Thyroid gland (tissue), 4 donors: ENCODE results near the gene ASH1L. TPM values are rescaled to one million over a fixed set of nuclear protein-coding genes. Genes with fewer than 3 reads are reported as not detected.

Source experiments
- DNase-seq, 2 donors: peaks; one replicate each; pipeline ENCODE4 v3.0.0-alpha.2; 2019
- H3K27ac ChIP-seq, 3 donors: fragments of 200-600 bp; sonication (generic); 1 replicate in 2 of 3; 2 replicates in 1 of 3; pipeline ENCODE4 v1.5.1; 2016 to 2019; ENCODE audit warnings: mild to moderate bottlenecking in 1 of 3, moderate library complexity in 1 of 3
- H3K27me3 ChIP-seq: fragments of 200-600 bp; sonication (generic); one replicate; pipeline ENCODE4 v1.5.1; 2019
- H3K36me3 ChIP-seq, 2 donors: fragments of 200-600 bp; sonication (generic); one replicate each; pipeline ENCODE4 v1.5.1; 2016 to 2019
- H3K4me1 ChIP-seq, 2 donors: fragments of 200-600 bp; sonication (generic); one replicate each; pipeline ENCODE4 v1.5.1; 2017 to 2019
- H3K4me3 ChIP-seq, 3 donors: fragments of 200-600 bp; sonication (generic); replicated peaks in 1 of 3; 1 replicate in 2 of 3; 2 replicates in 1 of 3; pipeline ENCODE4 v1.5.1; 2016; ENCODE audit warnings: mild to moderate bottlenecking in 1 of 3
- H3K9me3 ChIP-seq: fragments of 200-600 bp; sonication (generic); one replicate; pipeline ENCODE4 v1.5.1; 2017
- CTCF ChIP-seq, 6 experiments: fragments of 200-600 bp in 3 of 6; fragments of 450-650 bp in 3 of 6; sonication (generic) in 3 of 6; IDR thresholded peaks; one replicate each; pipeline ENCODE4 v1.5.1; 2016 to 2019; ENCODE audit warnings: antibody characterized with exemption in 6 of 6, mild to moderate bottlenecking in 2 of 6, inconsistent platforms in 1 of 6, moderate library complexity in 1 of 6
- POLR2A ChIP-seq, 2 donors: fragments of 450-650 bp; IDR thresholded peaks; one replicate each; pipeline ENCODE4 v1.6.1; 2017; ENCODE audit warnings: antibody characterized with exemption in 2 of 2, mild to moderate bottlenecking in 2 of 2, moderate library complexity in 1 of 2
- WGBS, 2 donors: methylation state at CpG; one replicate each; pipeline ENCODE4 v1.1.5; 2017; 5-methylcytosine and 5-hydroxymethylcytosine counted together
- intact Hi-C: fragments of 100-400 bp; cut with DNase I; formaldehyde crosslinking; loops from one replicate; pipeline ENCODE4 v1.15.1; 2023
- total RNA-seq, 4 donors: library from RNA; depleted of rRNA; stranded (reverse); fragments of >200 nt; gene quantifications; one replicate each; pipeline ENCODE4 v1.2.3, GENCODE V29; 2016

ASH1L gene
- total RNA-seq, 4 donors from 2014 or later: 68.1 to 120 (median 85.2) TPM

- no peak overlapping the region for H3K27ac ChIP-seq
Measured at GRCh38 chr1:155555915-155556314, 6.7 kb downstream of the ASH1L start.

GRCh38 chr1:155553349-155553748 is 9.3 kb downstream of the ASH1L start:
- WGBS, 2 donors: 69 to 75% methylated on average over 5 of the region's 5 CpGs
- Histone ChIP-seq H3K36me3 (no peaks in the 10 kb centered on the region), H3K27ac (no peak overlapping the region), H3K4me3 (no peak overlapping the region), H3K4me1 (peaks cover 5 to 7% of the 10 kb centered on the region in 2 donors), H3K27me3 (no peaks in the 10 kb centered on the region), H3K9me3 (no peaks in the 10 kb centered on the region)
- intact Hi-C loops: no loop called here
- no peak for TF ChIP-seq CTCF (IDR thresholded peaks at IDR 0.05)
- no peak for TF ChIP-seq POLR2A (IDR thresholded peaks at IDR 0.05)
- no peak for DNase-seq

More at GRCh38 chr1:155555915-155556314, 6.7 kb downstream of the ASH1L start:
- peaks cover 15 to 19% of the 10 kb centered on the region in 2 donors for H3K4me1 ChIP-seq
- no peaks in the 10 kb centered on the region for H3K36me3 ChIP-seq
- H3K27me3 ChIP-seq: no peaks in the 10 kb centered on the region
- H3K9me3 ChIP-seq: no peaks in the 10 kb centered on the region
- DNase-seq: no peak
- TF ChIP-seq CTCF (IDR thresholded peaks at IDR 0.05): no peak
- no peak for TF ChIP-seq POLR2A (IDR thresholded peaks at IDR 0.05)
- no peak overlapping the region for H3K4me3 ChIP-seq
- intact Hi-C loops: no loop called here

GRCh38 chr1:155548706-155549105 is 13.9 kb downstream of the ASH1L start:
- no peaks in the 10 kb centered on the region for H3K36me3 ChIP-seq
- H3K4me1 ChIP-seq: peaks cover 4 to 13% of the 10 kb centered on the region in 2 donors
- H3K9me3 ChIP-seq: no peaks in the 10 kb centered on the region
- DNase-seq: no peak
- H3K4me3 ChIP-seq: no peak overlapping the region
- no peaks in the 10 kb centered on the region for H3K27me3 ChIP-seq
- WGBS, 2 donors: 81 to 93% methylated on average over 2 of the region's 2 CpGs
- TF ChIP-seq CTCF (IDR thresholded peaks at IDR 0.05) (no peak), POLR2A (IDR thresholded peaks at IDR 0.05) (no peak)
- intact Hi-C loops: no loop called here
- H3K27ac ChIP-seq: no peak overlapping the region

- Histone ChIP-seq H3K4me1 (peaks cover 8 to 22% of the 10 kb centered on the region in 2 donors), H3K4me3 (no peak overlapping the region), H3K27me3 (no peaks in the 10 kb centered on the region), H3K27ac (no peak overlapping the region), H3K36me3 (no peaks in the 10 kb centered on the region), H3K9me3 (no peaks in the 10 kb centered on the region)
- TF ChIP-seq POLR2A (IDR thresholded peaks at IDR 0.05): no peak
- DNase-seq: no peak
- intact Hi-C loops: no loop called here
- 82 to 88% methylated on average over 4 of the region's 4 CpGs for WGBS, 2 donors
Measured at GRCh38 chr1:155540000-155540874, 22.4 kb downstream of the ASH1L start.

- 90% methylated on average over 4 of the region's 4 CpGs for WGBS, 2 donors
- Histone ChIP-seq H3K36me3 (no peaks in the 10 kb centered on the region), H3K4me3 (no peak overlapping the region), H3K9me3 (no peaks in the 10 kb centered on the region), H3K27ac (no peak overlapping the region), H3K4me1 (peaks cover 8 to 22% of the 10 kb centered on the region in 2 donors), H3K27me3 (no peaks in the 10 kb centered on the region)
- no peak for DNase-seq
- TF ChIP-seq POLR2A (IDR thresholded peaks at IDR 0.05): no peak
- no peak for TF ChIP-seq CTCF (IDR thresholded peaks at IDR 0.05)
- intact Hi-C loops: no loop called here
Measured at GRCh38 chr1:155537193-155537592, 25.4 kb downstream of the ASH1L start.
